GM23248 (cell line): ENCODE measurements around the gene RBM47.

Experiments used
- EZH2 ChIP-seq: fragments of 200-600 bp; sonication (generic); IDR thresholded peaks from 2 replicates; pipeline ENCODE4 v1.6.1; 2018; ENCODE audit warnings: antibody characterized with exemption, mild to moderate bottlenecking; ENCODE audit not compliant: insufficient read depth, poor library complexity, severe bottlenecking
- EZH2phosphoT487 ChIP-seq: fragments of 200-600 bp; sonication (generic); IDR thresholded peaks from 2 replicates; pipeline ENCODE4 v1.6.1; 2018; ENCODE audit warnings: antibody characterized with exemption, moderate library complexity, mild to moderate bottlenecking, low read depth; ENCODE audit not compliant: insufficient read depth

GRCh38 chr4:40419231-40419912, 210.3 kb downstream of the RBM47 start:
- TF ChIP-seq EZH2phosphoT487: no peak
- TF ChIP-seq EZH2: no peak
